HepG2 (cell line): Measurements from ENCODE around the gene F12. TPM values are rescaled to one million over a fixed set of nuclear protein-coding genes. Genes with fewer than 3 reads are reported as not detected.

Experiments
- BRCA1 ChIP-seq: sonication (generic); formaldehyde crosslinking; IDR thresholded peaks from 2 replicates; pipeline ENCODE4 v1.4.0; 2020; ENCODE audit warnings: missing genetic modification reagents
- DNMT1 ChIP-seq: sonication (generic); formaldehyde crosslinking; IDR thresholded peaks from 2 replicates; pipeline ENCODE4 v1.5.1; 2020; ENCODE audit warnings: mild to moderate bottlenecking, missing genetic modification reagents
- EZH2 ChIP-seq: conservative IDR thresholded peaks from 2 replicates; pipeline ENCODE4 v1.6.1; 2012; ENCODE audit warnings: mild to moderate bottlenecking, low read depth, low read length, moderate library complexity
- FOXA1 ChIP-seq, 2 experiments: fragments of 450-650 bp in 1 of 2; sonication (generic) in 1 of 2; formaldehyde crosslinking in 1 of 2; IDR thresholded peaks; 2 replicates each; pipeline versions ENCODE4 v1.4.0 to v1.6.1; 2016 to 2020; ENCODE audit warnings: missing genetic modification reagents in 1 of 2
- GATAD1 ChIP-seq: IDR thresholded peaks from 2 replicates; pipeline ENCODE4 v1.6.1; 2016; ENCODE audit warnings: missing genetic modification reagents, missing compliant biosample characterization
- HMG20B ChIP-seq: conservative IDR thresholded peaks from 2 replicates; pipeline ENCODE4 v1.6.1; 2016; ENCODE audit warnings: missing genetic modification reagents, missing compliant biosample characterization
- NR2C2 ChIP-seq: sonication (generic); formaldehyde crosslinking; IDR thresholded peaks from 2 replicates; pipeline ENCODE4 v1.4.0; 2020; ENCODE audit warnings: missing genetic modification reagents, mild to moderate bottlenecking, moderate library complexity, borderline replicate concordance
- SOX6 ChIP-seq, 2 experiments: fragments of 450-650 bp in 1 of 2; sonication (generic) in 1 of 2; formaldehyde crosslinking in 1 of 2; IDR thresholded peaks; 2 replicates each; pipeline versions ENCODE4 v1.4.0 to v1.6.1; 2017 to 2020; ENCODE audit warnings: antibody characterized with exemption in 1 of 2, mild to moderate bottlenecking in 1 of 2, missing genetic modification reagents in 1 of 2
- TCF7L2 ChIP-seq: IDR thresholded peaks from 2 replicates; pipeline ENCODE4 v1.6.1; 2011; ENCODE audit warnings: mild to moderate bottlenecking, low read depth, low read length, moderate library complexity
- TEAD3 ChIP-seq: optimal IDR thresholded peaks from 2 replicates; pipeline ENCODE3; 2016; ENCODE audit warnings: borderline replicate concordance
- ZNF331 ChIP-seq: sonication (generic); formaldehyde crosslinking; IDR thresholded peaks from 2 replicates; pipeline ENCODE4 v1.4.0; 2020; ENCODE audit warnings: missing genetic modification reagents
- ZNF337 ChIP-seq: sonication (generic); formaldehyde crosslinking; IDR thresholded peaks from 2 replicates; pipeline ENCODE4 v1.5.1; 2020; ENCODE audit warnings: missing genetic modification reagents, low read depth, mild to moderate bottlenecking, borderline replicate concordance
- ZNF839 ChIP-seq: sonication (generic); formaldehyde crosslinking; IDR thresholded peaks from 2 replicates; pipeline ENCODE4 v1.4.0; 2020; ENCODE audit warnings: missing genetic modification reagents, mild to moderate bottlenecking, borderline replicate concordance
- polyA plus RNA-seq, 8 experiments: library from polyadenylated mRNA; depleted of rRNA in 3 of 8; stranded (reverse) in 7 of 8; unstranded in 1 of 8; fragments of >200 nt; fragmentation: Illumina TruSeq in 4 of 8; extraction: Trizol in 4 of 8; gene quantifications; 2 replicates each; pipeline versions ENCODE4 v1.2.1 to v1.2.3, GENCODE V29; 2011 to 2016; ENCODE audit warnings: low read depth in 4 of 8, missing spikeins in 1 of 8, mixed read lengths in 1 of 8; ENCODE audit not compliant: insufficient read depth in 1 of 8
- total RNA-seq, 5 experiments: library from RNA; depleted of rRNA; stranded (reverse); fragments of >200 nt; fragmentation: Illumina TruSeq; extraction: Trizol; gene quantifications; 2 replicates each; pipeline ENCODE4 v1.2.3, GENCODE V29; 2016; ENCODE audit warnings: low read depth in 1 of 5
- TF ChIP-seq, protein P1 (sequence below): sonication (generic); formaldehyde crosslinking; IDR thresholded peaks from 2 replicates; pipeline ENCODE4 v1.9.0; 2022; ENCODE audit warnings: low read depth, missing genetic modification reagents
- TF ChIP-seq, protein P2 (sequence below): sonication (generic); formaldehyde crosslinking; IDR thresholded peaks from 2 replicates; pipeline ENCODE4 v1.8.0; 2022; ENCODE audit warnings: mild to moderate bottlenecking, missing genetic modification reagents
- TF ChIP-seq, protein P3 (sequence below): sonication (generic); formaldehyde crosslinking; IDR thresholded peaks from 2 replicates; pipeline ENCODE4 v1.5.1; 2020; ENCODE audit warnings: missing genetic modification reagents, mild to moderate bottlenecking, borderline replicate concordance
- TF ChIP-seq, protein P4 (sequence below): conservative IDR thresholded peaks from 2 replicates; pipeline ENCODE4 v1.6.1; 2018; ENCODE audit warnings: missing genetic modification reagents
- TF ChIP-seq, protein P5 (sequence below): IDR thresholded peaks from 2 replicates; pipeline ENCODE4 v1.6.1; 2018; ENCODE audit warnings: missing genetic modification reagents
- TF ChIP-seq, protein P6 (sequence below): sonication (generic); formaldehyde crosslinking; IDR thresholded peaks from 2 replicates; pipeline ENCODE4 v1.8.1; 2023; ENCODE audit warnings: mild to moderate bottlenecking, missing genetic modification reagents

Gene F12
- total and polyA plus RNA-seq, 2 of the 13 experiments (the other 11 are each of a cell fraction or from before 2014, with no cell fraction given): 2.5 to 3.0 TPM

DNA sequence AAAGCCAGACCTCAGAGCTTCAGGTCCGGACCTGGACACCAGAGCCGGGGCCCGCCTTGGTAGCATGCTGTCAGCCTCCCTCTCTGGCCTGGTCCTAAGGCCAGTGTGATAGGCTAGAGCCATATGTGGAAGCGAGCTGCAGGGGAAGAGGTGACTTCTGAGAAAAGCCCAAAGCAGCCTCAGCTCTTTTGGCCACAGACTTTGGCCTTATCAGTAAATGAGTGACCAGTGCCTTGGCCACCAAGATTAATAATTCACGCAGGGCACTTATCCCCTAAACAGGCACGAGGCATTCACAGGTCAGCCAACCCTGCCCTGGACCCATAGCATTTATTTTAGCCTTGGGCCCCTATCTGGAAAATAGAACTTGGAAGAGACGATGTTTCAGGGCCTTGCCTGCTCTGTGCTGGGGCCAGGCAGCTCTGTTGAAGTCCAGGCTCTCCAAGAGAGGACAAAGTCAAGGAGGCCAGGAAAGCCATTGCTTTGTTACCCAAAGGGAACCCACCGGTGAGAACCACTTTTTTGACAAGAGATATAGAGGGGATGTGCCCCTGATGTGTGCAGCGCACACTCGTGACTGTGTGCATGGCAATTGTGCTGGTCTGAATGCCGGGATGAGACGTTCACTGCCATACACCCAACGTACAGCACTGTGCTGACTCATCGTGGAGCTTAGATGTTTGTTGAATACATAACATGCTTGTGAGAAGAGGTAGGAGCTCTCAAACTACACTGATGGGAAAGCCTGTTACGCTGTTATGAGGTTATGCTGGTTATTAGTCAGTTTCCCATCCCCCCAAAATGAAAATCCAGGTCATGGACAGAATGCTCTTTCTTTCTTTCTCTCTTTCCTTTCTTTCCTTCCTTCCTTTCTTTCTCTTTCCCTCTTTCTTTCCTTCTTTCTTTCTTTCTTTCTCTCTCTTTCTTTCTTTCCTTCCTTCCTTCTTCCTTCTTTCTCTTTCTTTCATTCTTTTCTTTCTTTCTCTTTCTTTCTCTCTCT, 30.2 kb downstream of the F12 start (continued):
- TF ChIP-seq, protein P1, sequence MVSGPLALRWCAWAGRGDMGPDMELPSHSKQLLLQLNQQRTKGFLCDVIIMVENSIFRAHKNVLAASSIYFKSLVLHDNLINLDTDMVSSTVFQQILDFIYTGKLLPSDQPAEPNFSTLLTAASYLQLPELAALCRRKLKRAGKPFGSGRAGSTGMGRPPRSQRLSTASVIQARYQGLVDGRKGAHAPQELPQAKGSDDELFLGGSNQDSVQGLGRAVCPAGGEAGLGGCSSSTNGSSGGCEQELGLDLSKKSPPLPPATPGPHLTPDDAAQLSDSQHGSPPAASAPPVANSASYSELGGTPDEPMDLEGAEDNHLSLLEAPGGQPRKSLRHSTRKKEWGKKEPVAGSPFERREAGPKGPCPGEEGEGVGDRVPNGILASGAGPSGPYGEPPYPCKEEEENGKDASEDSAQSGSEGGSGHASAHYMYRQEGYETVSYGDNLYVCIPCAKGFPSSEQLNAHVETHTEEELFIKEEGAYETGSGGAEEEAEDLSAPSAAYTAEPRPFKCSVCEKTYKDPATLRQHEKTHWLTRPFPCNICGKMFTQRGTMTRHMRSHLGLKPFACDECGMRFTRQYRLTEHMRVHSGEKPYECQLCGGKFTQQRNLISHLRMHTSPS (CRISPR knock-in tag): no peak; the same call in 1 of the 2 replicates
- no peak for TF ChIP-seq ZNF337
- TF ChIP-seq, protein P2, sequence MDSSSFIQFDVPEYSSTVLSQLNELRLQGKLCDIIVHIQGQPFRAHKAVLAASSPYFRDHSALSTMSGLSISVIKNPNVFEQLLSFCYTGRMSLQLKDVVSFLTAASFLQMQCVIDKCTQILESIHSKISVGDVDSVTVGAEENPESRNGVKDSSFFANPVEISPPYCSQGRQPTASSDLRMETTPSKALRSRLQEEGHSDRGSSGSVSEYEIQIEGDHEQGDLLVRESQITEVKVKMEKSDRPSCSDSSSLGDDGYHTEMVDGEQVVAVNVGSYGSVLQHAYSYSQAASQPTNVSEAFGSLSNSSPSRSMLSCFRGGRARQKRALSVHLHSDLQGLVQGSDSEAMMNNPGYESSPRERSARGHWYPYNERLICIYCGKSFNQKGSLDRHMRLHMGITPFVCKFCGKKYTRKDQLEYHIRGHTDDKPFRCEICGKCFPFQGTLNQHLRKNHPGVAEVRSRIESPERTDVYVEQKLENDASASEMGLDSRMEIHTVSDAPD (CRISPR knock-in tag): no peak; the same call in 1 of the 2 replicates
- no peak for TF ChIP-seq DNMT1 (CRISPR knock-in tag)
- TF ChIP-seq, protein P3, sequence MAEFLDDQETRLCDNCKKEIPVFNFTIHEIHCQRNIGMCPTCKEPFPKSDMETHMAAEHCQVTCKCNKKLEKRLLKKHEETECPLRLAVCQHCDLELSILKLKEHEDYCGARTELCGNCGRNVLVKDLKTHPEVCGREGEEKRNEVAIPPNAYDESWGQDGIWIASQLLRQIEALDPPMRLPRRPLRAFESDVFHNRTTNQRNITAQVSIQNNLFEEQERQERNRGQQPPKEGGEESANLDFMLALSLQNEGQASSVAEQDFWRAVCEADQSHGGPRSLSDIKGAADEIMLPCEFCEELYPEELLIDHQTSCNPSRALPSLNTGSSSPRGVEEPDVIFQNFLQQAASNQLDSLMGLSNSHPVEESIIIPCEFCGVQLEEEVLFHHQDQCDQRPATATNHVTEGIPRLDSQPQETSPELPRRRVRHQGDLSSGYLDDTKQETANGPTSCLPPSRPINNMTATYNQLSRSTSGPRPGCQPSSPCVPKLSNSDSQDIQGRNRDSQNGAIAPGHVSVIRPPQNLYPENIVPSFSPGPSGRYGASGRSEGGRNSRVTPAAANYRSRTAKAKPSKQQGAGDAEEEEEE (CRISPR knock-in tag): no peak
- no peak for TF ChIP-seq TCF7L2
- TF ChIP-seq, protein P4, sequence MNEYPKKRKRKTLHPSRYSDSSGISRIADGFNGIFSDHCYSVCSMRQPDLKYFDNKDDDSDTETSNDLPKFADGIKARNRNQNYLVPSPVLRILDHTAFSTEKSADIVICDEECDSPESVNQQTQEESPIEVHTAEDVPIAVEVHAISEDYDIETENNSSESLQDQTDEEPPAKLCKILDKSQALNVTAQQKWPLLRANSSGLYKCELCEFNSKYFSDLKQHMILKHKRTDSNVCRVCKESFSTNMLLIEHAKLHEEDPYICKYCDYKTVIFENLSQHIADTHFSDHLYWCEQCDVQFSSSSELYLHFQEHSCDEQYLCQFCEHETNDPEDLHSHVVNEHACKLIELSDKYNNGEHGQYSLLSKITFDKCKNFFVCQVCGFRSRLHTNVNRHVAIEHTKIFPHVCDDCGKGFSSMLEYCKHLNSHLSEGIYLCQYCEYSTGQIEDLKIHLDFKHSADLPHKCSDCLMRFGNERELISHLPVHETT (CRISPR knock-in tag): no peak
- TF ChIP-seq GATAD1 (CRISPR knock-in tag): no peak
- 0 out of 2 replicates have a peak, but pooled peaks have one; percentile 28 for TF ChIP-seq NR2C2 (CRISPR knock-in tag)
- no peak for TF ChIP-seq ZNF839
- TF ChIP-seq FOXA1 (IDR thresholded peaks at IDR 0.05): no peak
- TF ChIP-seq FOXA1 (CRISPR knock-in tag; IDR thresholded peaks at IDR 0.05): peak; percentile 57
- peak; percentile 10; the same call in 1 of the 2 replicates for TF ChIP-seq HMG20B (CRISPR knock-in tag)
- no peak for TF ChIP-seq TEAD3 (CRISPR knock-in tag)
- TF ChIP-seq ZNF331 (CRISPR knock-in tag): peak; percentile 90
- TF ChIP-seq, protein P5, sequence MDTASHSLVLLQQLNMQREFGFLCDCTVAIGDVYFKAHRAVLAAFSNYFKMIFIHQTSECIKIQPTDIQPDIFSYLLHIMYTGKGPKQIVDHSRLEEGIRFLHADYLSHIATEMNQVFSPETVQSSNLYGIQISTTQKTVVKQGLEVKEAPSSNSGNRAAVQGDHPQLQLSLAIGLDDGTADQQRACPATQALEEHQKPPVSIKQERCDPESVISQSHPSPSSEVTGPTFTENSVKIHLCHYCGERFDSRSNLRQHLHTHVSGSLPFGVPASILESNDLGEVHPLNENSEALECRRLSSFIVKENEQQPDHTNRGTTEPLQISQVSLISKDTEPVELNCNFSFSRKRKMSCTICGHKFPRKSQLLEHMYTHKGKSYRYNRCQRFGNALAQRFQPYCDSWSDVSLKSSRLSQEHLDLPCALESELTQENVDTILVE: peak; percentile 57; the same call in 1 of the 2 replicates
- 0 out of 2 replicates have a peak, but pooled peaks have one; percentile 28 for TF ChIP-seq SOX6 (IDR thresholded peaks at IDR 0.05)
- TF ChIP-seq SOX6 (CRISPR knock-in tag; IDR thresholded peaks at IDR 0.05): peak; percentile 74
- no peak for TF ChIP-seq EZH2
- TF ChIP-seq, protein P6, sequence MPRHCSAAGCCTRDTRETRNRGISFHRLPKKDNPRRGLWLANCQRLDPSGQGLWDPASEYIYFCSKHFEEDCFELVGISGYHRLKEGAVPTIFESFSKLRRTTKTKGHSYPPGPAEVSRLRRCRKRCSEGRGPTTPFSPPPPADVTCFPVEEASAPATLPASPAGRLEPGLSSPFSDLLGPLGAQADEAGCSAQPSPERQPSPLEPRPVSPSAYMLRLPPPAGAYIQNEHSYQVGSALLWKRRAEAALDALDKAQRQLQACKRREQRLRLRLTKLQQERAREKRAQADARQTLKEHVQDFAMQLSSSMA: peak; percentile 71; the same call in 1 of the 2 replicates
- peak; percentile 55; the same call in 1 of the 2 replicates for TF ChIP-seq BRCA1
